ENCODE data around the gene ZNF256.

Gene ZNF256

DNA sequence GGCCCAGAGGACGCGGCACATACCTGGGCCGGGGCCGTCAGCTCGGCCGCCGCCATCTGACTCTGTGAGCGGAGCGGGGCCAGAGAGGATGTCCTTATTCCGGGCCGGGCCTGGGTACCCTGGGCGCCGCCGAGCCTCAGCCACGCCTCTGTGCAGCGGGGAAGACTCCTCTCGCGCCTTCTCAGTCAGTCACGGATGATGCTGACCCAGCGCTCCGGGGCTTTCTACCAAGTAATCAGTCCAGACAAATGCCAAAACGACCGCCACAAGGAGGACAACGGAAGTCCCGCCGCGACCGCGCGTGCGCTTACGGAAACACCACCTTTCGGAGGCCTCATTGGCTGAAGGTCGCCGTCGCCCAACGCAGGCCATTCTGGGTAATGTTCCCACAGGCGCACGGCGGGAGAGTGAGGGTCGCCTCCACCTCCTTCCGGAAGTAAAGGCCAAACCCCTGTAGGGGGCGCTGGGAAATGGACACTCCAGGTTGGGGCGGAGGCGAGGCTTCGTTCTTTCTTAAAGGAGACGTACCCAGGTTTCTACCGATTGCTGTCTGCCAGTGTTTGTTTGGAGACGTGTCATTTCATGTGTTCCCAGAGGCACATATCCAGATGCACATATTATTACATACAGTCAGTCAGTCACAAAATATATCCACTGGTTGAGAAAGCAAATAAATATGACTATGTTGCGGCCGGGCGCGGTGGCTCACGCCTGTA is at the start of gene ZNF256:
ZNF256 (minus strand) TSS at position 288 of the 716 bp plus-strand sequence; CDS start at position 56, 232 bp downstream.
- peak; percentile 83 for DNase-seq

DNA sequence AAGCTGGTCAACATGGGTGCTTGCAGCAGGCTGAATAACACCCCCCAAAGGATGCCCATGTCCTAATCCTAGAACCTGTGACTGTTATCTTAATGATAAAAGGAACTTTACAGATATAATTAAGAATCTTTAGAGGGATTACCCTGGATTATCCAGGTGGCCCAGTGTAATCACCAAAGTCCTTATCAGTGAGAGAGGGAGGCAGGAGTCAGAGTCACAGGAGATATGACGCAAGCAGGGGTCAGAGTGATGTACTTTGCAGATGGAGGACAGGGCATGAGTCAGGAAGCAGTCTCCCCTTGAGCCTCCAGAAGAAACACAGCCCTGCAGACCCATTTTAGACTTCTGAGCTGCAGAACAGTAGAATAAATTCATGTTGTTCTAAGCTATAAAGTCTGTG is 45.3 kb upstream of the ZNF256 start:
- no peak for DNase-seq

DNA sequence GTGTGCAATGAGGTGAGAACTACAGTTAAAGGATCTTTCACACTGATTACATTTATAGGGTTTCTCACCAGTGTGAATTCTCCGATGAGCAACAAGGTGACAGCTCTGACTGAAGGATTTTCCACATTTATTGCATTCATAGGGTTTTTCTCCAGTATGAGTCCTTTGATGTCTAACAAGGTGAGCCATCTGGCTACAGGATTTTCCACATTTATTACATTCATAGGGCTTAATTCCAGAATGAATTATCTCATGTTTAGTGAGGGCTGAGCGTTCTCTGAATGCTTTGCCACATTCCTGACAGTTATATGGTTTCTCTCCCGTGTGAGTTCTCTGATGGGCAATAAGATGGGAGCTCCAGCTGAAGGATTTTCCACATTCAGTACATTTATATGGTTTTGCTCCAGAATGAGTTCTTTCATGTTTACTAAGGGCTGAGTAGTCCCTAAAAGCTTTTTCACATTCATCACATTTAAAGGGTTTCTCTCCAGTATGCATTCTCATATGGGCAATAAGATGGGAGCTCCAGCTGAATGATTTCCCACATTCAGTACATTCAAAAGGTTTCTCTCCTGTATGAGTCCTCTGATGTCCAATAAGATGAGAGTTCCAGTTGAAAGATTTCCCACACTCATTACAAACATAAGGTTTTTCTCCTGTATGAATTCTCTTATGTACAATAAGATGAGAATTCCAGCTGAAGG is 31.2 kb upstream of the ZNF256 start:
- DNase-seq = no peak

DNA sequence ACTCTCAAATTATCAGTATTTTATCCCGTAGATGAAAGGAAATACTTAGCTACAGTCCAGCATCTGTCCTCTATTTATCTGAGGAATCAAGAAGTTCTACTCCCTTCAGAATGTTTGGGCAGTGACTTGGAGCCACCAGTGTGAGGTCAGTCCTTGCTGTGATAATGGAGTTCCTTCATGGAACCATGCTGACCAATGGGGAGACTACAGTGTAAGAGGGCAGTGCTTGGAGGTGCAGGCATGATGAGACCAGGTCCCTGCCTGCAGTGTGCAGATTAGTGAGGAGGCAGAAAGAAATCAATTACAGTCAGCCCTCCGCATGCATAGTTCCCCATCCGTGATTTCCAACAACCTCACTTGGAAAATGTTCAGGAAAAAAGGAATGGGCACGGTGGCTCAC is 26.9 kb upstream of the ZNF256 start, which contains the start of gene C19orf18:
C19orf18 (minus strand) TSS at position 101 of the 400 bp plus-strand sequence. CDS start 102 bp downstream, outside the sequence.
- DNase-seq = no peak

DNA sequence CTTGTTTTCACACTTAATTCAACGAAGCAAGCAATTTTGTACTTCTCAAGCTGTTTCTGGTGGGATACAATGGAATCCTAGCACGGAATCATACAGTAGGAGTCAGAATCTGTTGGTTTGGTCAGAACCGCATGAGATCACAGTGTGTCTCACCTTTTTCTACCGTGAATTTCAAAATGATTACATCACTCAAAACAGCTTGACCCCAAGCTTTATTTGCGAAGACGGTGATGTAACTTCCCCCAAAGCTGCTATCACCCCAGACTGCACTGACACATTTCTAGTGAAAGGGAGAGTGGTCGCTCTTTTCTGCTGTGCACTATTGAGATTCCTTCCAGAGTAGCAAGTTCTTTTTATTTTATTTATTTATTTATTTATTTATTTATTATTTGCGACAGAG is 17.3 kb upstream of the ZNF256 start:
- DNase-seq = no peak

DNA sequence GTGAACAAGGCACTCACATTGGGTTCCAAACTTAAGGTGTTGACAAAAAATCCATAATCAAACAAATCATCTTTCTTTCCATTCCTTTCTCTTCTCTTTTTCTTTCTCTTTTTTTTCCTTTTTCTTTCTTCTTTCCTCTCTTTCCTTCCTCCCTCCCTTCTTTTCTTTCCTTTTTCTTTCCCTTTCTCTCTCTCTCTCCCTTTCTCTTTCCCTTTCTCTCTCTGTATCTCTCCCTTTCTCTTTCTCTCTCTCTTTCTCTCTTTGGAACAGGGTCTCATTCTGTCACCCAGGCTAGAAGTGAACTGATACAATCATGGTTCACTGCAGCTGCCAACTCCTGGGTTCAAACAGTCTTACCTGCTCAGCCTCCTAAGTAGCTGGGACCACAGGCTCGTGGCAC is 14.3 kb upstream of the ZNF256 start:
- DNase-seq = no peak

DNA sequence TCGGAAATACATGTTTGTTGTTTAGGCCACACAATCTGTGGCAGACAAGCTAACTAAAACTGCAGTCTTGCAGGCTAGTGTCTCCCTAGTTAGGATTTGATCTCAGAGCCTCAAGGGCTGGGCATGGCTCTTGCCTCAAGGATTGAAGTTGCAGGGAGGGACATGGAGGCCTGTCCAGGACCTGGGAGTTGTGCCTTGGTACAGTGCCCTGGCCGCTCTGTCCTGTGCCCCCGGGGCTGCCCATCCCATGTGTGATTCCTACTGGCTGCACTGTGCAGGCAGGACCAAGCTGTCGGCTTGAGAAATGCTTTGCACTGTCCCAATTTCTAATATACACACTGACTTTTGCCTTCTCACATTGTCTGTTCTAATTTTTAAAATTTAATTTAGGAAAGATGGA is 7.5 kb upstream of the ZNF256 start:
- DNase-seq = no peak

DNA sequence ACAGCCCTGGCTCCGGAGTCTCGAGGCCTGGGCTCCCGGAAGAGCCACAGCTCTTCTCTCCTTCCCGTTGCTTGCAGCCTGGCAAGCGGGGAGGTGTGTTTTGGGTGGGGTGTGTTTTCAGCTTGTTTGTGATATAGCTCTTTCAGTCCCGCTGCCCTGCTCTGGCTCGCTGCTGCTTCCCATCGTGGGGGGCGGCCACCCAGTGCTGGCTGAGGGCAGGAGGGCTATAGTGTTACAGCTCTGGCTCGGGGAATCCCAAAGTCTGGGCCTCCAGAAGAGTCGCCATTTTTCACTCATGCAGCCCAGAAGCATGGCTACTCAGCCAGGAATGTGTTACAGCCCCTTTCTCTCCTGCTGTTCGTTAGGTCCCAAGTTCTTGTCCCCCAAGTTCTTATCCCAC is 2.2 kb upstream of the ZNF256 start:
- no peak for DNase-seq

DNA sequence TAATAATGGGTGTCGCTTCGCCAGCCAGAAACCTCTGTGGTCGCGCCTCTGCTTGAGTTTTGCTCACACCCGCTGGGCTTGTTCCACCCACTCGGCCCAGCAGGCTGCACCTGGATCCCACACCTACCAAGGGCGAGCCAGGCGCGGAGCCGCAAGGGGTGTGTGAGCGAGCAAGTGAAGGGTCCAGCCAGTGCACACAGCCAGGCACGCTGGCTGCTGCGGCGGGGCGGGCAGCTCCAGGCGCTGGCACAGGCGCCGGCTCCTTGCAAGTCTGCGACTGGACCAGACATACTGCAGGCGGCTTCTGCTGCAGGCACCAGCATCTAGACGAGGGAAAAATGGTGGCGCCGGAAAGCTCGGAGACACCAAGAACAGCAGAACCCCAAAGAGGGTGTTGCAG is 1.8 kb upstream of the ZNF256 start:
- no peak for DNase-seq

DNA sequence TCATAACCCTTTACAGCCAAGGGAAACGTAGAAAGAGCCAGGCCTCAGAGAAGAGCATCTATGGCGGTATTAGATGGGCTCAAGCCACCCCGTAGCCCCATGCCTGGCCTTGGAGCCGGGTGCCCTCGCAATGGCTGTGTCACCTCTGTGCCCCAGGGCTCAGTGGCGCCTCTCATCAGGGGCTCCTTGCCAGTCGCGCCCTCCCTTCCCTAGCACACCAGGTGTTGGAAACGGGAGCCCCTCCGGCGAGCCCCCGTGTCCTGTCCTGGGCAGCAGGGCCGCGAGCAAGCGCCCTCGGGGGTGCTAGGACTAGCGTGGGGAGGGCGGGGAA is 453 bp downstream of the ZNF256 start:
- DNase-seq = no peak

DNA sequence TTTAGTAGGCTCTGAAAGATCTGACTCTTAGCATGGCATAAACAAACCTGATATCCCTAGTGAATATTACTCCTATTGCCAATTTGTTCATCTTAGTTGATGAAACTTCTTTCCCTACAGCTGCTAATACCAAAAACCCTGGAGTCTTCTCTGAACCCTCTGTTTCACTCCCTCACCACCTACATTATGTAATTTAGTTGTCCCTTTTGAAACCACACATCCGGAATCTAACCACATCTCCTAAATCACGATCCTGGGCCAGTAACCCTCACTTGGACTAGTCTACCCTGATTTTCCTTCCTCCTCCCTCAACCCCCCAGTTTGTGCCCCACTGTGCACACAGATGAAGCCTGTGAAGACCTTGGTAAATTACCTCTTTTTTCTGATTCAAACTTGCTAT is 1.2 kb downstream of the ZNF256 start:
- DNase-seq = no peak

DNA sequence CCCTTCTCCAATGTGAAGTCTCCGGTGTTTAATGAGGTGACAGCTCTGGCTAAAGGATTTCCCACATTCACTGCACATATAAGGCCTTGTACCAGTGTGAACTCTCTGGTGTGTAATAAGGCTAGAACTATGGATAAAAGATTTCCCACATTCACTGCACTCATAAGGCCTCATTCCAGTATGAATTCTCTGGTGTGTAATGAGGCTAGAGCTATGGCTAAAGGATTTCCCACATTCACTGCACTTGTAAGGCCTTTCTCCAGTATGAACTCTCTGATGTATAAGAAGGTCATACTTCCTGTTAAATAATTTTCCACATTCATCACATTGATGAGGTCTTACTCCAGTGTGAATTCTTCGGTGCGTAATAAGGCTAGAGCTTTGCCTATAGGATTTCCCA is 5.9 kb downstream of the ZNF256 start:
- no peak for DNase-seq

DNA sequence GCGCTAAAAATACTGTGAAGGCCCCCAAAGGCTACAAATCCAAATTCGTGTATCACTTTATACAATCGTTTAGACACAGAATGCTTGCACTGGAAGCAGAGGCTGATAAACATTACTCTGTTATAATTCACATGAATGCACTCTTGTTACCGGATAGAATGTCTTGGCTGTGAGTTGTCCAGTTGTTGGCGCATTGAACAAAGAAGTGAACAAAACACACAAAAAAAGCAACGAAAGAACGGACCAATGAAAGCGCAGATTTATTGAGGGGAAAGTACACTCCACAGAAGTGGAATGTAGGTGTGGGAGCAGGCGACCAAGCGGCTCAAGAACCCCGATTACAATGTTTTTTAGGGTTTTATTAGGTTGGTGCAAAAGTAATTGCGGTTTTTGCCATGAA is 11.8 kb downstream of the ZNF256 start:
- DNase-seq = no peak

DNA sequence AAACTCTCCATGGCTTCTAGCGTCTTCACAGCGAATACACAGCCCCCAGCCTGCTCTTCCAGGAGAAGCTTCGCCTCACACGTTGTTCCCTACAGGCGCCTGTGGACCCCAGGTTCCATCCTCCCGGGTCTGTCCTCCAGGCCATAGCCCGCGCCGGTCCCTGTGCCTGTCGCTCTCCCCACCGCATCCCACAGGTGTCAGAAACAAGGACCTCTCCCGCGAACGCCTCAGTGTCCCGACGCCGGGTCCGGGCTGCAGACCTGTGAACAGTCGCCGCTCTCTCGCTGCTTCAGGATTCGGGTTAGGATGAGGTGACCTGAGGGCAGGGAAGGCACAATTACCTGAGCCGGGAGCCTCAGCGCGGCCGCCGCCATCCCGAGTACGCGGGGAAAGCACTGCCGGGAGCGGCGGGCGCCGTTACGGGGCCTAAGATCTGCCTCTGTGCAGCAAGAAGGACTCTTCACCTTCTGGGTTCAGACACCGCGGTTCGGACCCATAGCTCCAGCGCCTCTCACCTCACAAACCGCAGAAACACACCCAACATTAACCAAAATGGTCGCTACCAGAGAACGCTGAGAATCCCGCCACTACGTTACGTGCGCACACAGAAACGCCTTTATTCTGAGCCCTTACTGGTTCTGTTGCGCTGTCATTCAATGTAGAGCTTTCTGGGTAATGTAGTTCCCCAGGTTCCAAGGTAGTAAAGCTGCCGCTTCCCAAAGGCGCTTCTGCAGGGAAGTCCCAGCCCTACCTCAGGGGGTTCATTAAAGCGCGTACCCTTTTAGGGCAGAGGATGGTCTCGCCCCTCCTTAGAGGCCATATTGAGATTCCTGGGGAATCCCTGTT is 12.5 kb downstream of the ZNF256 start, which contains the start of gene ZNF418:
ZNF418 (minus strand) TSS at position 583 of the 846 bp plus-strand sequence. CDS start 1,580 bp downstream, outside the sequence.
- no peak for DNase-seq

DNA sequence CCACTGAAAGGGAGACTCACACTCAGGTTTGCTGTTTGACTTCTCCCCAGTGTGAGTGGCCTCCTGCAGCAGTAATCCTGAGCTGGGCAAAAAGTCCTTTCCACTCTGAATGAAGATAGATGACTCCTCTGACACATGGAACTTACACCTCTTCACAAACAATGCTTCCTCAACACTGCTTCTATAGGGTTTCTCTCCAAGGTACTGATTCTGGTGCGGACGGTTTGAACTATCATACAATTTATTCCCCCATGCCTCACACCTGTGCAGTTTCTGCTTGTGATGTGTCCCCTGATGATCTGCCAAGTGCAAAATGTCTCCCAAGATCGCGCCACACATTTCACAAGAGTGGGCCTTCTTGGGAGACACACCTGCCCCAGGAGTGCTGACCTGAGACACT is 19.9 kb downstream of the ZNF256 start:
- DNase-seq = no peak

DNA sequence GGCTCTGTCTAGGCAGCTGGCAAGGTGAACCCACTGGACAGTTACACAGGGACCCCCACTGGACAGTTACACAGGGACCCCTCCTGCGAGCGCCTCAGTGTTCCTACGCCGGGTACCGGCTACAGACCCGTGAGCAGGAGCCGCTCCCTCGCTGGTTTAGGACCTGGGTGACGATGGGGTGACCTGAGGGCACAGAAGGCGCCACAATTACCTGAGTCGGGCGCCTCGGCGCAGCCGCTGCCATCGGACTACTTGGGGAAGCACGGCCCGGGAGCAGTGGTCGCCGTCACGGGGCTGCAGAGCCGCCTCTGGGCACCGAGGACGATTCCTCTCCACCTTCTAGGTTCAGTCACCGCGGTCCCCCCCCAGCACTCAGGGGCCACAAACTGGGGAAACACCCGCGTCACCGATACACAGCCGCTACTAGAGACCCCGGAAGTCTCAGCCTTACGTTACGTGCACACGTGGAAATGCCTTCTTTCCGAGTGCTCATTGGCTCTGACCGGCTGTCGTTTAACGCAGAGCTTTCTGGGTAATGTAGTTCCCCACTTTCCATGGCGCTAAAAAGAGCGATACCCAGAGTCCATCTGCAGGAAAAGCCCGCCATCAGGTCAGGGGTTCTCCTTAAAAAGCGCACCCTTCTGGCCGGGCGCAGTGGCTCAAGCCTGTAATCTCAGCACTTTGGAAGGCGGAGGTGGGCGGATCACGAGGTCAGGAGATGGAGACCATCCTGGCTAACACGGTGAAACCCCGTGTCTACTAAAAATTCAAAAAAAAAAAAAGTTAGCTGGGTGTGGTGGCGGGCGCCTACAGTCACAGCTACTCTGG is 31.1 kb downstream of the ZNF256 start, which contains the start of gene ZNF417:
ZNF417 (minus strand) TSS at position 425 of the 828 bp plus-strand sequence; CDS start at position 244, 181 bp downstream.
- DNase-seq = peak; percentile 93

DNA sequence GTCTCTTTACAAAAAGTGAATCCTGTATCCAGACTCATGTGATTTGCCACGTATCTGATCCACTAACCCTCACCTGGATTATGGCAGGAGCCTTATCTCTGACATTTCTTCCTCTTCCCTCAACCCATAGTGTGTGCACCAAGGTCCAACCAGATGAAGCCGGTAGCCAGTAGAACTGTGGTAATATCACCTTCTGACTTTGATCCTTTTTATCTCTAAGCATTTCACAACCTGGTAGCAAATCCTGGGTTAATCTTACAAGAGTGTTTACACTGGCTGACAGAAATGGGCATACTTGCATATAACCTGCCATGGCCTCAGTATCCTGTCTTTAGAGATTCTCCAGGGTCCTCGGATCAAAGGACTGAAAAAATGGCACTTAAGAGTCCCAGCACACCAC is 33.0 kb downstream of the ZNF256 start:
- DNase-seq = no peak

DNA sequence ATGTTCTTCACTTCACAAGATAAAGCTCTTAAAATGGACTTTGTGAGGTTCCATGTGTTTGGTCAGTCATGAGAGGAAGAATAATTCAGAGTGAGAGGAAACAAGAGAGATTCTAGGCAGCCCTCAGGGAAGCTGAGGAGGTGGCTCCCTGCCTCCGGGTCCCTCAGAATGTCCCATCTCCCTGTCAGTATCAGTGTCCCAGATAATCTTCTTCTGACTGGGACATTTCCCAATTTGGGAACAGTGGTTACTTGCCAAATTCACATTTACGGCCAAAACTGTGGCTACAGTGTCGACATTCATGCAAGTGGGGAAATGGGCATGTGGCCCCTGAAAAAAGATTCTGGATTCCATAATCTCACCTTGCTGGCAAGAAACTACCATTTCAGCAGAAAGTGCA is 40.1 kb downstream of the ZNF256 start:
- no peak for DNase-seq

DNA sequence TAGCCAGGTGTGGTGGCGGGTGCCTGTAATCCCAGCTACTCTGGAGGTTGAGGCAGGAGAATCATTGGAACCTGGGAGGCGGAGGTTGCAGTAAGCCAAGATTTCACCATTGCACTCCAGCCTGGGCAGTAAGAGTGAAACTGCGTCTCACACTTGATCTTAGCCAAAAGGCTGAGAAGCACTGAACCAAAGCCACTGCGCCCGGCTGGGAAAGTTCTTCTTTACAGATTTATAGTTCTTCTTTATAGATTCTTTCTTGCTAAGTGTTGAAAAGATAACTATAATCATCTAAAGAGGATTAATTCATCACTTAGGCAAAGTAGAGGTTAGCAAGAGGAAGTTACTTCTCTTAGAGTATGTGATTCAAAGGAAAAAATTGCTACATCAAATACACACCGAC is 42.2 kb downstream of the ZNF256 start:
- DNase-seq = no peak

DNA sequence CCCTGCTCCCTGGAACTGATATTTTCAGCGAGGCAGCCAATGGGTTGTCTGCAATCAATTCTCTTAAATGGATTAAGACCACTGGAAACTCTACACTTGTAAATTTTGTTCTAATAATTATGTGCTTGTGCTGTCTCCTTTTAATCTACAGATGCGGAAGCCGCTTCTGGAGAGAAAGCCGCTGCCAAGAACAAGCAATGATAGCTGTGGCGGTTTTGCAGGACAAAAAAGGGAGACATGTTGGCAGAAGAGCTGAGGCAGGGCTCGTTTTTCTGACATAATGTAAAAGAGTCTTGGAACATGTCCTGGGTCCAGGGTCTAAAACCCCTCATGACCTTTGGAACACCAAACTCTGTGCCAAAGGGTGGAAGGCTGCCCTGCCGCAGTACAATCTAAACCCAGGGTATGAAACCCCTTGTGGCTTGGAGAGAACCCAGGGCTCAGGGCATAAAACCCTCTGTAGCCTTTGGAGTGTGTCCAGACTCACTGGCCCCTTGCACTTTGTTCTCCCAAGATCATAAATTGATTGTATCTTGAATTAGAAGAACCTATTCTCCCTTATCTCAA is 43.8 kb downstream of the ZNF256 start:
- no peak for DNase-seq

DNA sequence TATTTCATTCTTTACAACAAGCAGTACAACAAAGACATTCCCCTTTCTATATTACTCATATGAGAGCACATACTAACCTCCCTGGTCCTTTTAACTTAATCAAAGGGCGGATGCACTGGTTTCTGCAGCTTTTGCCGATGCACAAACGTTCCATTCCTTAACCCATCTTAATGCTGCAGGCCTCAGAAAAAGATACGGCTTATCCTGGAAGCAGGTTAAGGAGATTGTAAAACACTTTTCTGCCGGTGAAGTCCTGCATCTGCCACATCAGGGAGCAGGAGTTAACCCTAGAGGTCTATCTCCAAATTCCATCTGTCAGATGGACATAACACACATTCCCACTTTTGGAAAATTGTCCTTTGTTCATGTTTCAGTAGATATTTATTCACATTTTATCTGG is 47.2 kb downstream of the ZNF256 start:
- DNase-seq = no peak
